ENCODE results near the gene SYNJ2. TPM values are rescaled to one million over a fixed set of nuclear protein-coding genes. Genes with fewer than 3 reads are reported as not detected.

The SYNJ2 gene
- total and polyA plus RNA-seq, 3 donors from 2014 or later: 5.8 to 17.7 (median 7.6) TPM

GRCh38 chr6:158124288-158124687, 142.6 kb downstream of the SYNJ2 start:
- H3K27ac ChIP-seq: no peak overlapping the region
- no peak overlapping the region for H3K4me3 ChIP-seq
- 81 to 89% methylated on average over 1 of the region's 1 CpG for WGBS, 2 donors
- no peaks in the 10 kb centered on the region for H3K27me3 ChIP-seq
- intact Hi-C loops (cut with DNase I; ENCODE audit: low total_unique reads): no loop called here
- no peaks in the 10 kb centered on the region for H3K36me3 ChIP-seq (ENCODE audit: low read depth, missing control alignments)
- TF ChIP-seq CTCF (IDR thresholded peaks at IDR 0.05) (no peak), POLR2A (IDR thresholded peaks at IDR 0.05) (no peak)
- no peaks in the 10 kb centered on the region for H3K4me1 ChIP-seq
- DNase-seq: no peak
- no peaks in the 10 kb centered on the region for H3K9me3 ChIP-seq

GRCh38 chr6:158125271-158125670, 143.6 kb downstream of the SYNJ2 start:
- 85 to 93% methylated on average over 2 of the region's 2 CpGs for WGBS, 2 donors
- no peaks in the 10 kb centered on the region for H3K27me3 ChIP-seq
- H3K27ac ChIP-seq: no peak overlapping the region
- TF ChIP-seq CTCF (IDR thresholded peaks at IDR 0.05) (no peak), POLR2A (IDR thresholded peaks at IDR 0.05) (no peak)
- no peak for DNase-seq
- intact Hi-C loops (cut with DNase I; ENCODE audit: low total_unique reads): no loop called here
- no peaks in the 10 kb centered on the region for H3K4me1 ChIP-seq
- H3K9me3 ChIP-seq: no peaks in the 10 kb centered on the region
- H3K36me3 ChIP-seq (ENCODE audit: low read depth, missing control alignments): no peaks in the 10 kb centered on the region
- no peak overlapping the region for H3K4me3 ChIP-seq

- Histone ChIP-seq H3K4me3 (no peak overlapping the region), H3K27me3 (no peaks in the 10 kb centered on the region), H3K9me3 (no peaks in the 10 kb centered on the region), H3K4me1 (no peaks in the 10 kb centered on the region), H3K27ac (no peak overlapping the region), H3K36me3 (ENCODE audit: low read depth, missing control alignments) (no peaks in the 10 kb centered on the region)
- intact Hi-C loops (cut with DNase I; ENCODE audit: low total_unique reads): no loop called here
- no peak for DNase-seq
- TF ChIP-seq CTCF (IDR thresholded peaks at IDR 0.05) (no peak), POLR2A (IDR thresholded peaks at IDR 0.05) (no peak)
- WGBS, 2 donors: 54 to 68% methylated on average over 1 of the region's 1 CpG
These were observed 150.3 kb downstream of the SYNJ2 start for GRCh38 chr6:158131926-158132325.

- intact Hi-C loops (cut with DNase I; ENCODE audit: low total_unique reads): no loop called here
- H3K4me1 ChIP-seq: no peaks in the 10 kb centered on the region
- H3K27me3 ChIP-seq: no peaks in the 10 kb centered on the region
- no peak overlapping the region for H3K27ac ChIP-seq
- H3K9me3 ChIP-seq: no peaks in the 10 kb centered on the region
- no peak for DNase-seq
- no peak overlapping the region for H3K4me3 ChIP-seq
- H3K36me3 ChIP-seq (ENCODE audit: low read depth, missing control alignments): no peaks in the 10 kb centered on the region
- TF ChIP-seq POLR2A (IDR thresholded peaks at IDR 0.05): no peak
- no peak for TF ChIP-seq CTCF (IDR thresholded peaks at IDR 0.05)
These were observed 161.1 kb downstream of the SYNJ2 start for GRCh38 chr6:158142789-158143188.

- no peak for DNase-seq
These were observed 162.0 kb downstream of the SYNJ2 start for GRCh38 chr6:158143700-158144099.

More at GRCh38 chr6:158143700-158144099, 162.0 kb downstream of the SYNJ2 start:
- no peaks in the 10 kb centered on the region for H3K4me1 ChIP-seq
- TF ChIP-seq CTCF (IDR thresholded peaks at IDR 0.05) (no peak), POLR2A (IDR thresholded peaks at IDR 0.05) (no peak)
- no peak overlapping the region for H3K27ac ChIP-seq
- no peaks in the 10 kb centered on the region for H3K36me3 ChIP-seq (ENCODE audit: low read depth, missing control alignments)
- H3K4me3 ChIP-seq: no peak overlapping the region
- 50 to 70% methylated on average over 1 of the region's 1 CpG for WGBS, 2 donors
- no peaks in the 10 kb centered on the region for H3K27me3 ChIP-seq
- intact Hi-C loops (cut with DNase I; ENCODE audit: low total_unique reads): no loop called here
- no peaks in the 10 kb centered on the region for H3K9me3 ChIP-seq
